GM12892 (cell line): ENCODE data around the gene MYL6B.
A peak's percentile ranks its signal among the peaks of the same experiment; 100 is the strongest.

ENCODE experiments used
- POLR2A ChIP-seq: IDR thresholded peaks from 2 replicates; pipeline ENCODE4 v1.6.1; 2011; ENCODE audit warnings: low read depth, low read length, control low read depth
- POLR2AphosphoS5 ChIP-seq: IDR thresholded peaks from 2 replicates; pipeline ENCODE4 v1.6.1; 2011; ENCODE audit warnings: low read depth, low read length, control low read depth

DNA sequence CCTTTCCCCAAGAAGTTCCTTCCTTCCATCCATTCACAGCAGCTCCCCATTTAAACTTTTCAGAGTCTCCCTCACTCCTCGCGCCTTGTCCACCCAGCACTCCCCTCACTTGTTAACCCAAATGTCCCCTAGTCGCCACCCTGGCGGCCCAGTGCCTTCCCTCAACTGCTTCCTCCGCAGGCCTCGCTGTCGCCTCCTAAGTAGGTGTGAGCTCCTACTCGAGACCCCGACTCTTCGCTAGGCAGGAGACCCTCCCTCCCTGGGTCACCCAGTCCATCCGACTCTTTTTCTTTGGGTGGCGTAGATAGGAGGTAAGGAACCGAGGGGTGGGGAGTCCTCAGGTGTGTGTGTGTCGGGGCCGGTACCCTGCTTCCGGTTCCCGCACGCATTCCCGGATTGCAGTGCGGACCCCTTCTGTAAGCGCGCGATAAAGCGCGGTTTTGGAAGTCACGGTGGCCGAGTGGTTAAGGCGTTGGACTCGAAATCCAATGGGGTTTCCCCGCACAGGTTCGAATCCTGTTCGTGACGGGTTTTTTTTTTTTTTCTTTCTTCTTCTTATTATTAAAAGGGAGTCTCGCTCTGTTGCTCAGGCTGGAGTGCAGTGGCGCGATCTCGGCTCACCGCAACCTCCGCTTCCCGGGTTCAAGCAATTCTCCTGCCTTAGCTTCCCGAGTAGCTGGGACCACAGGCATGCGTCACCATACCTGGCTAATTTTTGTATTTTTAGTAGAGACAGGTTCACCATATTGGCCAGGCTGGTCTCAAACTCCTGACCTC is 37.7 kb downstream of the MYL6B start:
- TF ChIP-seq POLR2A (0 out of 2 replicates have a peak, but pooled peaks have one; percentile 21), POLR2AphosphoS5 (no peak)
